GM12878 (cell line): Measurements from ENCODE around the gene CDKL5. TPM values are rescaled to one million over a fixed set of nuclear protein-coding genes. Genes with fewer than 3 reads are reported as not detected.

ENCODE experiments used
- ATAC-seq: fragments of 200-7000 bp; cut with Tn5 transposase; 3 replicates; pipeline ENCODE4 v1.9.1; 2020; ENCODE audit warnings: mild to moderate bottlenecking, moderate library complexity
- BruUV-seq: library from RNA; stranded (reverse); fragments of 400-500 nt; replicated peaks from 2 replicates; lab custom pipeline; 2021; lab: Mats Ljungman, UMichigan
- CTCF ChIA-PET: fragments of 300-600 bp; sonication (Branson Sonifier 250); formaldehyde crosslinking; extraction: SDS; loops from one replicate; lab custom pipeline; 2021; ENCODE audit warnings: inconsistent platforms; lab: Yijun Ruan, JAX
- POLR2A ChIA-PET: fragments of 350-600 bp; formaldehyde crosslinking; extraction: SDS; loops from one replicate; lab custom pipeline; 2021; ENCODE audit warnings: inconsistent platforms; lab: Charles Lee
- RAD21 ChIA-PET: fragments of 300-600 bp; sonication (Branson Sonifier 250); formaldehyde crosslinking; loops from one replicate; lab custom pipeline; 2023; ENCODE audit warnings: antibody characterized with exemption; ENCODE audit not compliant: unreplicated experiment; lab: Charles Lee
- SMC1A ChIA-PET: fragments of 300-600 bp; sonication (Branson Sonifier 250); formaldehyde crosslinking; loops from one replicate; lab custom pipeline; 2023; ENCODE audit not compliant: unreplicated experiment, uncharacterized antibody; lab: Charles Lee
- DNase-seq: peaks from one replicate; pipeline ENCODE4 v3.0.0-alpha.2; 2011; ENCODE audit warnings: low read depth, low spot score
- FAIRE-seq: peaks from 3 replicates; lab custom pipeline; 2011; peaks lifted over from hg19 to GRCh38; lab: Jason Lieb, UNC
- H2AFZ ChIP-seq: 2 replicates; pipeline ENCODE4 v1.6.0; 2011; ENCODE audit warnings: low read depth, low read length, control low read depth; ENCODE audit not compliant: control insufficient read depth
- H3K27ac ChIP-seq: 2 replicates; pipeline ENCODE4 v1.5.1; 2011; ENCODE audit warnings: control low read depth; ENCODE audit not compliant: control insufficient read depth, insufficient read depth
- H3K27me3 ChIP-seq, 2 experiments: replicated peaks in 1 of 2; 2 replicates each; pipeline versions ENCODE4 v1.6.0 to v1.6.1; 2011; ENCODE audit warnings: low read length in 1 of 2; ENCODE audit not compliant: control insufficient read depth in 2 of 2, insufficient read depth in 2 of 2
- H3K36me3 ChIP-seq, 2 experiments: 2 replicates each; pipeline ENCODE4 v1.5.1; 2011; ENCODE audit warnings: low read length in 1 of 2; ENCODE audit not compliant: control insufficient read depth in 2 of 2, insufficient read depth in 2 of 2
- H3K4me1 ChIP-seq: 2 replicates; pipeline ENCODE4 v1.6.1; 2011; ENCODE audit warnings: mild to moderate bottlenecking, low read length, moderate library complexity, mixed read lengths; ENCODE audit not compliant: control insufficient read depth, insufficient read depth
- H3K4me2 ChIP-seq: 2 replicates; pipeline ENCODE4 v1.6.0; 2011; ENCODE audit warnings: control low read depth; ENCODE audit not compliant: control insufficient read depth, insufficient read depth
- H3K4me3 ChIP-seq: fragments of 200-600 bp; sonication (generic); 2 replicates; pipeline ENCODE4 v1.5.1; 2016
- H3K79me2 ChIP-seq: 2 replicates; pipeline ENCODE4 v1.6.0; 2011; ENCODE audit warnings: low read length; ENCODE audit not compliant: control insufficient read depth, insufficient read depth
- H3K9ac ChIP-seq: 2 replicates; pipeline ENCODE4 v1.8.0; 2011; ENCODE audit warnings: low read length, control low read depth, mixed read lengths; ENCODE audit not compliant: control insufficient read depth, insufficient read depth
- H3K9me3 ChIP-seq: replicated peaks from 3 replicates; pipeline ENCODE4 v1.5.1; 2011; ENCODE audit warnings: mild to moderate bottlenecking, low read length; ENCODE audit not compliant: control insufficient read depth, insufficient read depth
- H4K20me1 ChIP-seq: 2 replicates; pipeline ENCODE4 v1.6.0; 2011; ENCODE audit not compliant: control insufficient read depth, insufficient read depth
- ETV6 ChIP-seq, 2 experiments: fragments of 450-650 bp in 1 of 2; IDR thresholded peaks in 1 of 2; conservative IDR thresholded peaks in 1 of 2; 2 replicates each; pipeline ENCODE4 v1.6.1; 2014; ENCODE audit warnings: antibody characterized with exemption in 1 of 2, borderline replicate concordance in 1 of 2, low read depth in 1 of 2, mild to moderate bottlenecking in 1 of 2, moderate library complexity in 1 of 2
- GATAD2B ChIP-seq: fragments of 450-650 bp; conservative IDR thresholded peaks from 2 replicates; pipeline ENCODE4 v1.6.1; 2017; ENCODE audit warnings: low read depth, mild to moderate bottlenecking, moderate library complexity
- JUND ChIP-seq: IDR thresholded peaks from 2 replicates; pipeline ENCODE4 v1.6.1; 2012; ENCODE audit warnings: low read depth, mild to moderate bottlenecking, low read length, improper control_type of control experiment, moderate library complexity
- NBN ChIP-seq: fragments of 450-650 bp; IDR thresholded peaks from 2 replicates; pipeline ENCODE4 v1.6.1; 2016
- WRNIP1 ChIP-seq: IDR thresholded peaks from 2 replicates; pipeline ENCODE4 v1.6.1; 2011; ENCODE audit warnings: low read depth, low read length, improper control_type of control experiment, borderline replicate concordance
- WGBS: methylation state at CpG from one replicate; pipeline ENCODE4 v1.1.6; 2016; ENCODE audit warnings: low lambda C conversion rate; ENCODE audit not compliant: insufficient replicate concordance, insufficient coverage; ENCODE audit errors: missing lambda C conversion rate; 5-methylcytosine and 5-hydroxymethylcytosine counted together
- in situ Hi-C: fragments of 300-500 bp; cut with MboI; formaldehyde crosslinking; loops from 9 replicates; pipeline ENCODE4 v1.14.3; 2018; ENCODE audit warnings: mixed read lengths
- intact Hi-C: fragments of 100-400 bp; cut with micrococcal nuclease; formaldehyde crosslinking; loops from one replicate; pipeline ENCODE4 v1.14.2; 2022; ENCODE audit not compliant: unreplicated experiment
- polyA plus RNA-seq, 11 experiments: library from polyadenylated mRNA; depleted of rRNA in 4 of 11; unstranded in 6 of 11; stranded (reverse) in 5 of 11; fragments of >200 nt; fragmentation: Nextera tagmentation in 4 of 11; fragmentation: Illumina TruSeq in 1 of 11; extraction: Ambion mirVana in 4 of 11; extraction: Trizol in 1 of 11; gene quantifications; 1 replicate in 1 of 11; 2 replicates in 10 of 11; pipeline versions ENCODE4 v1.2.1 to v1.2.3, GENCODE V29; 2011 to 2016; ENCODE audit warnings: inconsistent platforms in 2 of 11, missing spikeins in 2 of 11, low read depth in 1 of 11
- total RNA-seq, 4 experiments: library from RNA; depleted of rRNA in 3 of 4; stranded (reverse); fragments of >200 nt in 3 of 4; fragmentation: Illumina TruSeq in 1 of 4; extraction: Trizol in 1 of 4; gene quantifications; 2 replicates each; pipeline versions ENCODE4 v1.2.1 to v1.2.3, GENCODE V29; 2013 to 2021
- TF ChIP-seq, protein P1 (sequence below): fragments of 450-650 bp; IDR thresholded peaks from 2 replicates; pipeline ENCODE4 v1.6.1; 2017; ENCODE audit warnings: borderline replicate concordance

The CDKL5 gene
- total and polyA plus RNA-seq, 10 of the 15 experiments (the other 5 are each of a cell fraction or from before 2014, with no cell fraction given): 1.4 to 14.5 (median 6.3) TPM

DNA sequence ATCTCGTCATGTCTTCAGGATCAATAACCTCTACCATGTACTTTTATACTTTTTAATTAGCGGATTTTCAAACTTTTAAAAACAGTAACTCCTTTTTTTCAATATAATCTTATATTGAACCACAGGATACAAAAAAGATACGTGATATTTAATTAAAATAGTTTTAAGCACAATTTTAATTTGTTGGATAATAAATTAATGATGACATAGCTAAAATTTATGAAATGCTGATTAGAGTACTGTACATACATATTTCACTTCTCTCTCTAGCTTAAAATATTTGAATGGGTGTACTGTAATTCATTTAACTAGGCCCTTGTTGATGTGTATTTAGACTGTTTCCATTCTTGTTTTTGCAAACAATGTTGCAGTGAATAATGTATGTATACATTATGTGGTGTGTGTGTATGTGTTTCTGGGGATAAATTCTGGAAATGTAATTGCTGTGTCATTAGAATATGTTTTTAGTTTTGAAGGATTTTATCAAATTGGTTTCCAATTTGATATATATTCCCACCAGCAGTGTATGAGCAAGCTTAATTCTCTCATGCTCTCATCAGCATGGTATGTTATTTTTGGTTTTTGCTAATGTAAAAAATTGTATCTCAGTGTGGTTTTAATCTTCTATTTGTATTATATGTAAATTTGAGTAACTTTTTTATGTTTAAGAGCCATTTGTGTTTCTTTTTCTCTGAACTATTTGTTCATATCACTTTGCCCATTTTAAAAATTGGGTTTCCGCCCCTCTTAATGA is 66.4 kb downstream of the CDKL5 start:
- FAIRE-seq (no peak), ATAC-seq (no peak)
- CTCF ChIA-PET: interaction anchor here (1.0 kb wide), 1 partner anchor 843 kb away, joined by 3 read pairs; no protein-coding TSS in a partner anchor
- Histone ChIP-seq H3K4me2 (no peak overlapping the region), H4K20me1 (no peaks in the 10 kb centered on the region), H3K4me3 (no peak overlapping the region), H3K79me2 (no peaks in the 10 kb centered on the region), H2AFZ (no peak overlapping the region), H3K36me3 (no peaks in the 10 kb centered on the region)
- RAD21 ChIA-PET: no interaction called here
- SMC1A ChIA-PET: interaction anchor here (0.9 kb wide), 1 partner anchor 10 kb away, joined by 3 read pairs; no protein-coding TSS in a partner anchor
- WGBS: 42% methylated on average over 4 of the region's 4 CpGs
- intact Hi-C loops: no loop called here
- no peak for TF ChIP-seq GATAD2B
- TF ChIP-seq NBN: no peak
- TF ChIP-seq ETV6 (conservative IDR thresholded peaks at IDR 0.05 in 1 of 2, IDR thresholded peaks at IDR 0.05 in 1 of 2; ENCODE audit: borderline replicate concordance in 1 of 2, low read depth in 1 of 2): no peak
- TF ChIP-seq, protein P1, sequence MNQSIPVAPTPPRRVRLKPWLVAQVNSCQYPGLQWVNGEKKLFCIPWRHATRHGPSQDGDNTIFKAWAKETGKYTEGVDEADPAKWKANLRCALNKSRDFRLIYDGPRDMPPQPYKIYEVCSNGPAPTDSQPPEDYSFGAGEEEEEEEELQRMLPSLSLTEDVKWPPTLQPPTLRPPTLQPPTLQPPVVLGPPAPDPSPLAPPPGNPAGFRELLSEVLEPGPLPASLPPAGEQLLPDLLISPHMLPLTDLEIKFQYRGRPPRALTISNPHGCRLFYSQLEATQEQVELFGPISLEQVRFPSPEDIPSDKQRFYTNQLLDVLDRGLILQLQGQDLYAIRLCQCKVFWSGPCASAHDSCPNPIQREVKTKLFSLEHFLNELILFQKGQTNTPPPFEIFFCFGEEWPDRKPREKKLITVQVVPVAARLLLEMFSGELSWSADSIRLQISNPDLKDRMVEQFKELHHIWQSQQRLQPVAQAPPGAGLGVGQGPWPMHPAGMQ: no peak
- no peak for TF ChIP-seq JUND
- TF ChIP-seq WRNIP1: no peak
- TF ChIP-seq, all 136 proteins: peak for 0
- Histone ChIP-seq H3K9me3 (no peaks in the 10 kb centered on the region), H3K9ac (no peak overlapping the region), H3K27ac (no peak overlapping the region), H3K27me3 (no peaks in the 10 kb centered on the region), H3K4me1 (no peaks in the 10 kb centered on the region)
- BruUV-seq: no TSS peak
- POLR2A ChIA-PET: no interaction called here
- in situ Hi-C loops: no loop called here
- DNase-seq: no peak
